GM19099 (cell line): ENCODE data around the gene GPR137.
A peak's percentile ranks its signal among the peaks of the same experiment; 100 is the strongest.

Source experiments
- POLR2A ChIP-seq: IDR thresholded peaks from 3 replicates; pipeline ENCODE4 v1.6.1; 2011; ENCODE audit warnings: low read depth; ENCODE audit not compliant: insufficient read length; ENCODE audit errors: extremely low read depth

Gene GPR137

GRCh38 chr11:64322925-64323260 lies 37.2 kb downstream of the GPR137 start:
- no peak for TF ChIP-seq POLR2A

- TF ChIP-seq POLR2A = no peak
Measured at GRCh38 chr11:64323373-64323772, 37.7 kb downstream of the GPR137 start.

DNA sequence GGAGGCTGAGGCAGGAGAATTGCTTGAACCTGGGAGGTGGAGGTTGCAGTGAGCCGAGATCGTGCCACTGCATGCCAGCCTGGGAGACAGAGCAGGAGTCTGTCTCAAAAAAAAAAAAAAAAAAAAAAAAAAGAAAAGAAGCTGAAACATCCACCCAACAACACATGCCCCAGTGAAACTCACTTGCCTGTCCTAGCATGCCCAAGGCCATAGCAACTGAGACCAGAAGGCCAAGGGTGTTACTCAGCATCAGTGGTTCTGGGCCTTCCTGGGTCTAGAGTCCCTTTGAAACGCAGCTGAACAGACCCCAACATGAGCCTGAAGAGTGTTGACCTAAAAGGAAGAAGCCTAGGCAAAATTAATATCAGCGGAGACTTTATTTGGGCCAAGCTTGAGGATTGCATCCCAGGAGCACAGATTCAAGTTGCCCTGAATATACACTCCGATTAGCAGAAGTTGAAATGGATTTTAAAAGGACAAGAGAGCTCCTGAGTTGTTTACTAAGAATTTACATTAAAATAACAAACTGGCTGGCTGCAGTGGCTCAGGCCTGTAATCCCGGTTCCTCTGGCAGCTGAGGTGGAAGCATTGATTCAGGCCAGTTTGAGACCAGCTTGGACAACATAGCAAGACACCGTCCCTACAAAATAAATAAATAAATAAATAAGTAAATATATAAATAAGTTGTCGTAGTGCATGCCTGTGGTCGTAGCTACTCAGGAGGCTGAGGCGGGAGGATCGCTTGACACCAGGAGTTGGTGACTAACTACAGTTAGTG lies 39.2 kb downstream of the GPR137 start:
- TF ChIP-seq POLR2A = no peak

- no peak for TF ChIP-seq POLR2A
Measured at GRCh38 chr11:64327375-64327774, 41.7 kb downstream of the GPR137 start.

DNA sequence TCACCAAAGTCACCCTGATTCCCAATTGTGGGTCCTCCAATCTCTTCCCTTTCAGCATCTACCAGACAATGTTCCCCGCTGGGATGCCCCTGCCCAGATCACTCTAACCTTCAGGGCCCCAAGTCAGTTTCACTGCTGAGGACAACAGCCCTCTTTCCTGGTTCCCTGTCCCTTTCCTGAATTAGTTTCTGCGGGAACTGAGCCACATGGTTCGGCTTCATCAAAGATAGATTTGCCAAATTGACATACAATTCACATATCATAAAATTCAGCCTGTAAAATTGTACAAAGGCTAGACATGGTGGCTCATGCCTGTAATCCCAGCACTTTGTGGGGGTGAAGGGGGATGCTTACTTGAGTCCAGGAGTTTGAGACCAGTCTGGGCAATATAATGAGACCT lies 42.3 kb downstream of the GPR137 start:
- no peak for TF ChIP-seq POLR2A

GRCh38 chr11:64330888-64331287 lies 45.2 kb downstream of the GPR137 start:
- no peak for TF ChIP-seq POLR2A

GRCh38 chr11:64331569-64332371 lies 46.1 kb downstream of the GPR137 start:
- no peak for TF ChIP-seq POLR2A

DNA sequence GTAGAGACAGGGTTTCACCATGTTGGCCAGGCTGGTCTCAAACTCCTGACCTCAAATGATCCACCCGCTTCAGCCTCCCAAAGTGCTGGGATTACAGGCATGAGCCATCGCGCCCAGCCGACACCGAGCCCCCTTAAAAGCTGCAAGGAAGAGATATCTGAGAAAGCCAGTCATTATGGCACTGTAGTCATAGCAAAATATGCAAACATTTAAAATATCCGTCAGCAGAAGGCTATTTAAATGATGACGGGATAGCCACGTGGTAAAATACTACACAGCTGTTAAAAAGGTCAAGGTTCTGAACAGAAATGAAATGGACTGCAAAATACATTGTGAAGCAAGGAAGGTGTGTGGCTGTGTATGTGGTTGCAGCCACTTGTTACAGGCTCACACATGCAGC lies 47.9 kb downstream of the GPR137 start:
- TF ChIP-seq POLR2A = no peak

- peak; percentile 46 for TF ChIP-seq POLR2A
Measured at GRCh38 chr11:64334764-64335735, 49.4 kb downstream of the GPR137 start.

GRCh38 chr11:64337538-64338249 lies 52.0 kb downstream of the GPR137 start:
- no peak for TF ChIP-seq POLR2A

- TF ChIP-seq POLR2A = no peak
Measured at GRCh38 chr11:64338716-64339115, 53.1 kb downstream of the GPR137 start.
